ENCODE results near the gene ERC1. TPM values are rescaled to one million over a fixed set of nuclear protein-coding genes. Genes with fewer than 3 reads are reported as not detected.

The ERC1 gene
- total and polyA plus RNA-seq, 2 donors (not counting 1 experiment from before 2014, with no cell fraction given), result 19.7 to 34.5 TPM

DNA sequence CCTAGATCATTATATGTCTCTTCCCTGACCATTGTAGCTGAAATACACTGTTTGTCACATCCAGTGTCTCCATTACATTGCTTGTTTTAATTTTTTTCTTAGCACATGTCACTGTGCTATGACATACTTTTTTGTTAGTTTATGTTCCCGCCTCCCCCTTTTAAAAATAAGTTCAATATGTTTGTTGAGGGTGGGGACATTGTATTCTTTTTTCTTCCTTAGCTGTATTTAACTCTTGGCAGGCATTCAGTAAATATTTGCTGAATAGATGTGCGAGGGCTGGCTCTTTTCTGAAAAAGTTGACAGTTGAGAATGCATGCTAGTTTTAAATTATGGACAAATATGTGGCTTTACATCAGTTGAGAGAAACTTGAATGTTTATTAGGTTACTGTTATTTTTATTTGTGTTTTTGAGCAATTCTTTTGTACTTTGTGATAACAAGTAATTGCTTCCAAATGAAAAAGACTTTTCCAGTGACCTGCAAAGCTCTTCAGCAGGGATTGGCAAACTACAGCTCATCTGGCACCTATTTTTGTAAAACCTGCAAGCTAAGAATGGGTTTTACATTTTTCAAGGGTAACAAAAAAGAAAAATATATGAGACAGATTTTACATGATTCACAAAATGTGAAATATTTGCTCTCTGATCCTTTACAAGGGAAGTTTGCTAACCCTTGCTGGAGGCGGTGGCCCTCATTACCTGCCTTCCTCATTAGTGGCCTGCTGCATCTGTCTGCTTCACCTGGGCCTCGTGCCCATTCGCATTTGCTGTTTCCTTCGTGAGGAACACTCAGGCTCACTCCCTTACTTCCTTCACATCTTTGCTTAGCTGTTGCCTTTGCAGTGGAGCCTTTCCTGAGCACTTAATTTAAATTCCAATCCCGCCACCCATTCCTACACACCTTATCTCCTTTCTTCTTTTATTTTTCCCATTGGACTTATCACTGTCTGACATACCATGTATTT, 229.4 kb downstream of the ERC1 start:
- no peak overlapping the region for H3K4me3 ChIP-seq (replicated peaks in 1 of 4; ENCODE audit: control extremely low read depth in 1 of 4, insufficient read depth in 1 of 4, low read depth in 3 of 4, low read length in 4 of 4)
- no peaks in the 10 kb centered on the region for H4K20me1 ChIP-seq (ENCODE audit: control insufficient read depth, extremely low read depth, insufficient read depth, low read length)
- H3K9ac ChIP-seq (ENCODE audit: insufficient read depth, low read length), result no peak overlapping the region
- H2AFZ ChIP-seq (ENCODE audit: low read length), result no peak overlapping the region
- DNase-seq (ENCODE audit: low read depth in 2 of 2), result no peak
- no peaks in the 10 kb centered on the region for H3K79me2 ChIP-seq (ENCODE audit: control insufficient read depth, insufficient read depth, low read length)
- H3K27ac ChIP-seq (ENCODE audit: insufficient read depth, low read length), result no peak overlapping the region
- H3K36me3 ChIP-seq (ENCODE audit: control insufficient read depth, insufficient read depth, low read length), result no peaks in the 10 kb centered on the region
- TF ChIP-seq, protein P1, sequence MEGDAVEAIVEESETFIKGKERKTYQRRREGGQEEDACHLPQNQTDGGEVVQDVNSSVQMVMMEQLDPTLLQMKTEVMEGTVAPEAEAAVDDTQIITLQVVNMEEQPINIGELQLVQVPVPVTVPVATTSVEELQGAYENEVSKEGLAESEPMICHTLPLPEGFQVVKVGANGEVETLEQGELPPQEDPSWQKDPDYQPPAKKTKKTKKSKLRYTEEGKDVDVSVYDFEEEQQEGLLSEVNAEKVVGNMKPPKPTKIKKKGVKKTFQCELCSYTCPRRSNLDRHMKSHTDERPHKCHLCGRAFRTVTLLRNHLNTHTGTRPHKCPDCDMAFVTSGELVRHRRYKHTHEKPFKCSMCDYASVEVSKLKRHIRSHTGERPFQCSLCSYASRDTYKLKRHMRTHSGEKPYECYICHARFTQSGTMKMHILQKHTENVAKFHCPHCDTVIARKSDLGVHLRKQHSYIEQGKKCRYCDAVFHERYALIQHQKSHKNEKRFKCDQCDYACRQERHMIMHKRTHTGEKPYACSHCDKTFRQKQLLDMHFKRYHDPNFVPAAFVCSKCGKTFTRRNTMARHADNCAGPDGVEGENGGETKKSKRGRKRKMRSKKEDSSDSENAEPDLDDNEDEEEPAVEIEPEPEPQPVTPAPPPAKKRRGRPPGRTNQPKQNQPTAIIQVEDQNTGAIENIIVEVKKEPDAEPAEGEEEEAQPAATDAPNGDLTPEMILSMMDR (conservative IDR thresholded peaks at IDR 0.05 in 1 of 2, IDR thresholded peaks at IDR 0.05 in 1 of 2; ENCODE audit: low read depth in 1 of 2, low read length in 2 of 2), result peak in 1 of 2 donors; percentile 1
- no peak for TF ChIP-seq EZH2 (IDR thresholded peaks at IDR 0.05; ENCODE audit: low read length, missing control alignments)
- no peaks in the 10 kb centered on the region for H3K9me3 ChIP-seq (ENCODE audit: control insufficient read depth, insufficient read depth, low read depth, low read length)
- H3K27me3 ChIP-seq (ENCODE audit: control insufficient read depth, insufficient read depth, low read length), result no peaks in the 10 kb centered on the region
- H3K4me2 ChIP-seq (ENCODE audit: extremely low read depth, insufficient read depth, low read length), result no peak overlapping the region
- H3K4me1 ChIP-seq (ENCODE audit: control insufficient read depth, extremely low read depth, insufficient read depth, low read length), result peaks cover 3% of the 10 kb centered on the region

DNA sequence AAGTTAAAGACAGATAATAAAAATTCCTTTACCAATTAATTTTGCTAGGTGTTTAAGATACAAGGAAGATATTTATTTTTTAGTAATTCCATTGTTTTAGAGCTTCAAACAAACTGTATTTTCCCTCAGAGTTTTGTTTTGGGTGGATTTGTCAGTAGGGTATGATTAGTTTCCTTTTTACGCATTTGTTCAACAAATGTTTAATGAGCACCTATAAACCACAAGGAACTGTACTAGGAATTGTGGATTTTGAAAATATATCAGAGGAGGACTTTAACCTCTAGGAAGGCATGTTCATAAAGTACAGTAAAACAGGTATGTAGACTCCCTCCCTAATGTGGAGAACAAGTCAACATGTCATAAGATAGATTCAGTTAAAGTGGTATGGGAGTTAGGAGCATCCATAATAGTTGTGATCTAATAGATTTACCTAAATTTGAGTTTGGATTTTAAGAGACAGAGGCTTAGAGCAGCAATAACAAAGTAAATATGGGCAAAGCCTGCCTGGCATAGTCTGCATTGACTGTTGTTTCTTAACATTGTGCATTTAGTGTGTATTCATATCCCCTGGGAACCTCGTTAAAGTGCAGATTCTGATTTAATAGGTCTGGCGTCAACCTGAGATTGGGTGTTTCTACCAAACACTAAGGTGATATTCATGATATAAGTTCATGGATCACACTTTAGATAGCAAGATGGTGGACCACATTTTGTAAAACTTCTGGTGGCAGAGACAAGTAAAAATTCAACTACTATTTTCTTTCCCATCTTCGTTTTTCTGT, 232.0 kb downstream of the ERC1 start:
- no peak for DNase-seq (ENCODE audit: low read depth in 2 of 2)
- Histone ChIP-seq H3K4me3 (replicated peaks in 1 of 4; ENCODE audit: control extremely low read depth in 1 of 4, insufficient read depth in 1 of 4, low read depth in 3 of 4, low read length in 4 of 4) (no peak overlapping the region), H3K27ac (ENCODE audit: insufficient read depth, low read length) (no peak overlapping the region), H3K9me3 (ENCODE audit: control insufficient read depth, insufficient read depth, low read depth, low read length) (no peaks in the 10 kb centered on the region), H3K9ac (ENCODE audit: insufficient read depth, low read length) (no peak overlapping the region), H3K4me2 (ENCODE audit: extremely low read depth, insufficient read depth, low read length) (no peak overlapping the region), H4K20me1 (ENCODE audit: control insufficient read depth, extremely low read depth, insufficient read depth, low read length) (no peaks in the 10 kb centered on the region), H3K79me2 (ENCODE audit: control insufficient read depth, insufficient read depth, low read length) (no peaks in the 10 kb centered on the region), H3K4me1 (ENCODE audit: control insufficient read depth, extremely low read depth, insufficient read depth, low read length) (no peaks in the 10 kb centered on the region), H2AFZ (ENCODE audit: low read length) (no peak overlapping the region), H3K27me3 (ENCODE audit: control insufficient read depth, insufficient read depth, low read length) (no peaks in the 10 kb centered on the region), H3K36me3 (ENCODE audit: control insufficient read depth, insufficient read depth, low read length) (no peaks in the 10 kb centered on the region)
- TF ChIP-seq, protein P1 (conservative IDR thresholded peaks at IDR 0.05 in 1 of 2, IDR thresholded peaks at IDR 0.05 in 1 of 2; ENCODE audit: low read depth in 1 of 2, low read length in 2 of 2), result no peak
- no peak for TF ChIP-seq EZH2 (IDR thresholded peaks at IDR 0.05; ENCODE audit: low read length, missing control alignments)

GRCh38 chr12:1226951-1227350, 235.9 kb downstream of the ERC1 start:
- H3K27ac ChIP-seq (ENCODE audit: insufficient read depth, low read length), result no peak overlapping the region
- H2AFZ ChIP-seq (ENCODE audit: low read length), result no peak overlapping the region
- no peak for TF ChIP-seq EZH2 (IDR thresholded peaks at IDR 0.05; ENCODE audit: low read length, missing control alignments)
- TF ChIP-seq, protein P1 (conservative IDR thresholded peaks at IDR 0.05 in 1 of 2, IDR thresholded peaks at IDR 0.05 in 1 of 2; ENCODE audit: low read depth in 1 of 2, low read length in 2 of 2), result no peak
- DNase-seq (ENCODE audit: low read depth in 2 of 2), result no peak
- no peak overlapping the region for H3K9ac ChIP-seq (ENCODE audit: insufficient read depth, low read length)
- H3K4me1 ChIP-seq (ENCODE audit: control insufficient read depth, extremely low read depth, insufficient read depth, low read length), result no peaks in the 10 kb centered on the region
- H3K36me3 ChIP-seq (ENCODE audit: control insufficient read depth, insufficient read depth, low read length), result no peaks in the 10 kb centered on the region
- H3K9me3 ChIP-seq (ENCODE audit: control insufficient read depth, insufficient read depth, low read depth, low read length), result no peaks in the 10 kb centered on the region
- H3K4me2 ChIP-seq (ENCODE audit: extremely low read depth, insufficient read depth, low read length), result no peak overlapping the region
- H4K20me1 ChIP-seq (ENCODE audit: control insufficient read depth, extremely low read depth, insufficient read depth, low read length), result no peaks in the 10 kb centered on the region
- H3K79me2 ChIP-seq (ENCODE audit: control insufficient read depth, insufficient read depth, low read length), result no peaks in the 10 kb centered on the region
- H3K27me3 ChIP-seq (ENCODE audit: control insufficient read depth, insufficient read depth, low read length), result no peaks in the 10 kb centered on the region
- no peak overlapping the region for H3K4me3 ChIP-seq (replicated peaks in 1 of 4; ENCODE audit: control extremely low read depth in 1 of 4, insufficient read depth in 1 of 4, low read depth in 3 of 4, low read length in 4 of 4)
